H1 (cell line): ENCODE measurements around the gene FAM237A. TPM values are rescaled to one million over a fixed set of nuclear protein-coding genes. Genes with fewer than 3 reads are reported as not detected.

Experiments
- CTCF ChIA-PET: fragments of 300-600 bp; sonication (Branson Sonifier 250); formaldehyde crosslinking; loops from one replicate; lab custom pipeline; 2021; ENCODE audit not compliant: partially characterized antibody; lab: Charles Lee
- POLR2A ChIA-PET: fragments of 300-600 bp; sonication (Branson Sonifier 250); formaldehyde crosslinking; loops from one replicate; lab custom pipeline; 2021; ENCODE audit warnings: inconsistent platforms; ENCODE audit not compliant: partially characterized antibody; lab: Charles Lee
- DNase-seq, 2 experiments: peaks; one replicate each; pipeline versions ENCODE4 v3.0.0 to v3.0.0-alpha.2; 2010 to 2022; ENCODE audit warnings: low spot score in 2 of 2, low read depth in 1 of 2, mixed read lengths in 1 of 2
- FAIRE-seq: peaks from 2 replicates; lab custom pipeline; 2011; peaks lifted over from hg19 to GRCh38; lab: Jason Lieb, UNC
- H2AFZ ChIP-seq: 2 replicates; pipeline ENCODE4 v1.8.1; 2012; ENCODE audit warnings: low read length, inconsistent platforms
- H2AK5ac ChIP-seq: 2 replicates; pipeline ENCODE4 v1.6.1; 2013; ENCODE audit warnings: low read depth, low read length
- H2BK120ac ChIP-seq: replicated peaks from 2 replicates; pipeline ENCODE3; 2013; ENCODE audit warnings: low read depth, low read length, inconsistent platforms
- H2BK12ac ChIP-seq: 2 replicates; pipeline ENCODE4 v1.6.1; 2013; ENCODE audit warnings: low read depth, low read length
- H2BK15ac ChIP-seq: 2 replicates; pipeline ENCODE4 v1.6.1; 2013; ENCODE audit warnings: low read length
- H2BK20ac ChIP-seq: 2 replicates; pipeline ENCODE4 v1.6.1; 2013; ENCODE audit warnings: low read length
- H2BK5ac ChIP-seq: 2 replicates; pipeline ENCODE4 v1.6.1; 2013; ENCODE audit warnings: low read depth, low read length
- H3K14ac ChIP-seq: 2 replicates; pipeline ENCODE4 v1.6.1; 2013; ENCODE audit warnings: inconsistent platforms; ENCODE audit not compliant: insufficient read length
- H3K18ac ChIP-seq: 2 replicates; pipeline ENCODE4 v1.6.1; 2013; ENCODE audit warnings: low read length; ENCODE audit errors: extremely low read depth
- H3K23ac ChIP-seq: 2 replicates; pipeline ENCODE4 v1.6.1; 2013; ENCODE audit warnings: inconsistent platforms; ENCODE audit not compliant: insufficient read length
- H3K23me2 ChIP-seq: 2 replicates; pipeline ENCODE4 v1.6.1; 2013; ENCODE audit warnings: low read depth, low read length
- H3K27ac ChIP-seq: 2 replicates; pipeline ENCODE4 v1.6.1; 2011; ENCODE audit warnings: low read depth, low read length, inconsistent platforms
- H3K27me3 ChIP-seq, 4 experiments: replicated peaks in 1 of 4; 1 replicate in 1 of 4; 2 replicates in 3 of 4; pipeline versions ENCODE4 v1.6.1 to v1.8.1; 2011 to 2013; ENCODE audit warnings: low read length in 3 of 4, mild to moderate bottlenecking in 3 of 4, inconsistent platforms in 2 of 4, mixed read lengths in 2 of 4, moderate library complexity in 1 of 4; ENCODE audit not compliant: control insufficient read depth in 3 of 4, insufficient read depth in 3 of 4; ENCODE audit errors: extremely low read depth in 1 of 4
- H3K36me3 ChIP-seq, 4 experiments: 2 replicates each; pipeline versions ENCODE4 v1.6.1 to v1.8.1; 2011 to 2013; ENCODE audit warnings: mild to moderate bottlenecking in 4 of 4, low read length in 3 of 4, moderate library complexity in 2 of 4, control low read depth in 1 of 4, inconsistent platforms in 1 of 4; ENCODE audit not compliant: insufficient read depth in 4 of 4, control insufficient read depth in 2 of 4
- H3K4ac ChIP-seq: replicated peaks from 2 replicates; pipeline ENCODE3; 2013; ENCODE audit warnings: low read length, low read depth, mixed read lengths, inconsistent platforms; ENCODE audit not compliant: insufficient read length
- H3K4me1 ChIP-seq, 4 experiments: replicated peaks in 1 of 4; 1 replicate in 1 of 4; 2 replicates in 3 of 4; pipeline versions ENCODE4 v1.6.1 to v1.8.1; 2011 to 2013; ENCODE audit warnings: low read length in 3 of 4, inconsistent platforms in 2 of 4, mixed read lengths in 1 of 4; ENCODE audit not compliant: insufficient read depth in 4 of 4, control insufficient read depth in 3 of 4
- H3K4me2 ChIP-seq, 2 experiments: 2 replicates each; pipeline versions ENCODE4 v1.6.1 to v1.8.1; 2011 to 2013; ENCODE audit warnings: low read depth in 2 of 2, low read length in 2 of 2, control low read depth in 1 of 2, inconsistent platforms in 1 of 2, mild to moderate bottlenecking in 1 of 2; ENCODE audit not compliant: insufficient read depth in 1 of 2
- H3K4me3 ChIP-seq, 4 experiments: fragments of 200-600, 300-600 bp in 1 of 4; sonication (generic), shearing (Covaris generic), sonication (Bioruptor Twin) in 1 of 4; 2 replicates each; pipeline versions ENCODE4 v1.5.1 to v1.8.1; 2011 to 2016; ENCODE audit warnings: low read length in 4 of 4, low read depth in 3 of 4, control low read depth in 2 of 4, inconsistent platforms in 2 of 4, mild to moderate bottlenecking in 2 of 4, mixed read lengths in 1 of 4, moderate library complexity in 1 of 4; ENCODE audit not compliant: insufficient read depth in 2 of 4; ENCODE audit errors: extremely low read depth in 1 of 4
- H3K56ac ChIP-seq: replicated peaks from 2 replicates; pipeline ENCODE3; 2013; ENCODE audit warnings: low read depth, mild to moderate bottlenecking, mixed read lengths, low read length, inconsistent platforms; ENCODE audit not compliant: insufficient read length
- H3K79me1 ChIP-seq: 2 replicates; pipeline ENCODE4 v1.6.1; 2013; ENCODE audit warnings: low read depth, low read length, control low read depth
- H3K79me2 ChIP-seq, 2 experiments: 2 replicates each; pipeline versions ENCODE4 v1.6.1 to v1.8.1; 2012 to 2013; ENCODE audit warnings: low read length in 2 of 2, mild to moderate bottlenecking in 2 of 2, inconsistent platforms in 1 of 2; ENCODE audit not compliant: insufficient read depth in 2 of 2, control insufficient read depth in 1 of 2
- H3K9ac ChIP-seq, 4 experiments: replicated peaks in 1 of 4; 1 replicate in 1 of 4; 2 replicates in 3 of 4; pipeline versions ENCODE4 v1.6.1 to v1.8.1; 2011 to 2013; ENCODE audit warnings: low read depth in 3 of 4, low read length in 3 of 4, control low read depth in 2 of 4, mild to moderate bottlenecking in 2 of 4, moderate library complexity in 2 of 4, inconsistent platforms in 1 of 4; ENCODE audit errors: extremely low read depth in 1 of 4
- H3K9me3 ChIP-seq, 2 experiments: 2 replicates each; pipeline versions ENCODE4 v1.6.1 to v1.8.1; 2012 to 2013; ENCODE audit warnings: mild to moderate bottlenecking in 2 of 2, moderate library complexity in 2 of 2, control low read depth in 1 of 2, inconsistent platforms in 1 of 2, low read depth in 1 of 2, low read length in 1 of 2, mixed read lengths in 1 of 2; ENCODE audit not compliant: insufficient read depth in 2 of 2
- H4K20me1 ChIP-seq, 2 experiments: replicated peaks in 1 of 2; 2 replicates each; pipeline versions ENCODE3 to v1.8.1; 2011 to 2013; ENCODE audit warnings: inconsistent platforms in 2 of 2, low read length in 2 of 2, mild to moderate bottlenecking in 1 of 2; ENCODE audit not compliant: insufficient read depth in 2 of 2, control insufficient read depth in 1 of 2
- H4K5ac ChIP-seq: 2 replicates; pipeline ENCODE4 v1.6.1; 2013; ENCODE audit warnings: low read length, low read depth, mixed read lengths, inconsistent platforms; ENCODE audit not compliant: insufficient read length
- H4K8ac ChIP-seq: 2 replicates; pipeline ENCODE4 v1.8.0; 2013; ENCODE audit warnings: mild to moderate bottlenecking, moderate library complexity, low read length, inconsistent platforms; ENCODE audit not compliant: insufficient read depth; ENCODE audit errors: extremely low read depth
- H4K91ac ChIP-seq: replicated peaks from 2 replicates; pipeline ENCODE3; 2013; ENCODE audit warnings: low read length, mixed read lengths, inconsistent platforms; ENCODE audit not compliant: insufficient read length
- POLR2A ChIP-seq, 2 experiments: IDR thresholded peaks; 1 replicate in 1 of 2; 2 replicates in 1 of 2; pipeline ENCODE4 v1.6.1; 2011; ENCODE audit warnings: low read depth in 2 of 2, low read length in 2 of 2, mild to moderate bottlenecking in 2 of 2; ENCODE audit errors: control extremely low read depth in 1 of 2
- WGBS, 2 experiments: shearing (Covaris generic) in 1 of 2; methylation state at CpG; one replicate each; pipeline versions ENCODE4 v1.1.6 to v1.1.7; 2013 to 2015; ENCODE audit warnings: low lambda C conversion rate in 2 of 2, mixed read lengths in 2 of 2, inconsistent platforms in 1 of 2, low coverage in 1 of 2, missing lambda C conversion rate in 1 of 2; ENCODE audit not compliant: insufficient replicate concordance in 2 of 2, insufficient coverage in 1 of 2, insufficient read length in 1 of 2; ENCODE audit errors: extremely low coverage in 1 of 2, missing lambda C conversion rate in 1 of 2; 5-methylcytosine and 5-hydroxymethylcytosine counted together
- polyA plus RNA-seq, 7 experiments: library from polyadenylated mRNA; depleted of rRNA in 3 of 7; stranded (reverse) in 5 of 7; unstranded in 2 of 7; fragments of >200 nt in 5 of 7; fragments of 200-250 nt in 2 of 7; gene quantifications; 1 replicate in 5 of 7; 2 replicates in 1 of 7; 4 replicates in 1 of 7; pipeline versions ENCODE4 v1.2.1 to v1.2.3, GENCODE V29; 2011 to 2013; ENCODE audit warnings: missing spikeins in 2 of 7, mixed read lengths in 2 of 7
- total RNA-seq: library from RNA; stranded (reverse); fragmentation: NEBNext Ultra II Directional; extraction: Animal tissue kit (Norgen Biotek cat#: 25700); gene quantifications from 2 replicates; pipeline ENCODE4 v1.2.1, GENCODE V29; 2021

The FAM237A gene
- total and polyA plus RNA-seq, 2 of the 8 experiments (the other 6 are each of a cell fraction or from before 2014, with no cell fraction given) = not detected

DNA sequence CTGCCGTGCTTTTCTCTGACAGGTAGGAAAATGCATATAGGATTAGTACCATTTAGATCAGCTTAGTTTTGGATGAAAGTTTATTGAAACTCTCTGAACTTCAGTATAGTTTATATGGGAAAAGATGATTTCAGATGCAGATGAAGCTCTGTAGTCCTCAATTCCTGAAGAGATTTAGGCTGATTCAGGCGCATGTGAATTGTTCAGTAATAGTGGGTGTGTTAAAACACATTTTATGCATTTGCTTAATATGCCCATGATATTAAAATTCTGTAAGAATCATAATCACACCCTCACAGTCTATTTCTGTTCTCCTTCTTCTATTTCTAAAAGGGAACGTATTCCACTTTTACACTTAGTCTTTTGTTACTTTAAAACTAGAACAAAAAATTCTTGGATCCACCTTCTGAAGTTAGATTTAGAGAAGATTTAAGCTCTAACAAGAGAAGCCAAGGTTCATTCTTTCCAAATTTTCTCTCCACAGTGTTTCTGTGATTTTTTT is 44.5 kb upstream of the FAM237A start:
- no peak overlapping the region for H2AFZ ChIP-seq
- no peak overlapping the region for H2BK20ac ChIP-seq
- no peaks in the 10 kb centered on the region for H3K23me2 ChIP-seq
- H3K79me1 ChIP-seq = no peaks in the 10 kb centered on the region
- no peaks in the 10 kb centered on the region for H3K36me3 ChIP-seq
- no peak overlapping the region for H2BK5ac ChIP-seq
- DNase-seq (no peak), FAIRE-seq (no peak)
- ChIA-PET CTCF (no interaction called here), POLR2A (no interaction called here)
- no peaks in the 10 kb centered on the region for H4K20me1 ChIP-seq
- no peaks in the 10 kb centered on the region for H3K27me3 ChIP-seq
- H2BK15ac ChIP-seq = no peak overlapping the region
- no peak overlapping the region for H3K27ac ChIP-seq
- WGBS, 2 experiments = 96% methylated on average over 3 of the region's 3 CpGs; no CpG with 5 or more reads in 1 of the 2 experiments
- no peak overlapping the region for H3K4me2 ChIP-seq
- no peak overlapping the region for H4K91ac ChIP-seq
- no peaks in the 10 kb centered on the region for H3K9me3 ChIP-seq
- H3K14ac ChIP-seq = no peak overlapping the region
- H2AK5ac ChIP-seq = no peak overlapping the region
- no peak overlapping the region for H3K18ac ChIP-seq
- H3K4ac ChIP-seq = no peak overlapping the region
- H2BK120ac ChIP-seq = no peak overlapping the region
- no peak overlapping the region for H3K9ac ChIP-seq
- no peak overlapping the region for H2BK12ac ChIP-seq
- H3K4me1 ChIP-seq = no peaks in the 10 kb centered on the region
- no peaks in the 10 kb centered on the region for H3K79me2 ChIP-seq
- no peak overlapping the region for H4K5ac ChIP-seq
- no peak overlapping the region for H3K56ac ChIP-seq
- no peak overlapping the region for H4K8ac ChIP-seq
- H3K23ac ChIP-seq = no peak overlapping the region
- H3K4me3 ChIP-seq = no peak overlapping the region
- no peak for TF ChIP-seq POLR2A (IDR thresholded peaks at IDR 0.05; ENCODE audit: control extremely low read depth in 1 of 2, low read depth in 2 of 2, low read length in 2 of 2)
